ENCODE results near the gene TSC22D2. TPM values are rescaled to one million over a fixed set of nuclear protein-coding genes. Genes with fewer than 3 reads are reported as not detected.
A peak's percentile ranks its signal among the peaks of the same experiment; 100 is the strongest.

TSC22D2 gene
- total and polyA plus RNA-seq, 2 of the 4 experiments (the other 2 are of a cell fraction) = 12.2 to 20.5 TPM

- no peak overlapping the region for H3K18ac ChIP-seq (ENCODE audit: low read depth, low read length)
- no peak overlapping the region for H3K4ac ChIP-seq (ENCODE audit: low read depth, low read length)
- H3K56ac ChIP-seq (ENCODE audit: extremely low read depth, insufficient read depth, low read length) = no peak overlapping the region
- no peaks in the 10 kb centered on the region; the same call in 1 of the 2 replicates for H3K9me1 ChIP-seq (ENCODE audit: insufficient read depth, low read length)
- H2AK5ac ChIP-seq (ENCODE audit: low read depth, low read length) = no peak overlapping the region
- H3K4me3 ChIP-seq (ENCODE audit: insufficient read depth, low read depth, low read length) = peak overlapping the region; percentile 54; the same call in 1 of the 2 replicates
- CTCF ChIA-PET = interaction anchor here (0.5 to 1.1 kb wide), 2 partner anchors 9 to 61 kb away, joined by 3 read pairs; no protein-coding TSS in a partner anchor
- H2BK15ac ChIP-seq (ENCODE audit: low read depth, low read length) = no peak overlapping the region
- TF ChIP-seq ELK1 (IDR thresholded peaks at IDR 0.05; ENCODE audit: borderline replicate concordance, low read depth, low read length) (no peak), USF2 (IDR thresholded peaks at IDR 0.05; ENCODE audit: low read depth, low read length) (no peak), RFX5 (IDR thresholded peaks at IDR 0.05; ENCODE audit: low read depth, low read length) (no peak), CHD1 (IDR thresholded peaks at IDR 0.05; ENCODE audit: low read depth, low read length) (no peak), CEBPB (IDR thresholded peaks at IDR 0.05; ENCODE audit: low read depth, low read length) (no peak), MAFK (IDR thresholded peaks at IDR 0.05; ENCODE audit: low read depth, low read length) (no peak), CTCF (conservative IDR thresholded peaks at IDR 0.05; ENCODE audit: low read depth, low read length) (no peak), MAZ (IDR thresholded peaks at IDR 0.05; ENCODE audit: borderline replicate concordance, low read depth, low read length) (no peak), NFE2L2 (IDR thresholded peaks at IDR 0.05; ENCODE audit: low read depth, low read length) (no peak), SMC3 (IDR thresholded peaks at IDR 0.05; ENCODE audit: low read depth, low read length) (no peak), RCOR1 (IDR thresholded peaks at IDR 0.05; ENCODE audit: insufficient replicate concordance, low read length) (no peak), MXI1 (IDR thresholded peaks at IDR 0.05; ENCODE audit: borderline replicate concordance, low read depth, low read length) (no peak), BHLHE40 (IDR thresholded peaks at IDR 0.05; ENCODE audit: low read depth, low read length) (no peak), POLR2A (IDR thresholded peaks at IDR 0.05; ENCODE audit: low read depth, low read length) (no peak)
- H3K27ac ChIP-seq (ENCODE audit: insufficient read depth, low read length) = no peak overlapping the region
- ATAC-seq (ENCODE audit: low read depth) (peak; percentile 19), DNase-seq (peak; percentile 69)
- no peak overlapping the region for H2BK120ac ChIP-seq (ENCODE audit: low read depth, low read length)
- H4K91ac ChIP-seq (ENCODE audit: insufficient read depth, low read depth, low read length) = no peak overlapping the region
- H4K20me1 ChIP-seq (ENCODE audit: insufficient read depth, low read length) = peaks cover 89% of the 10 kb centered on the region
- POLR2A ChIA-PET (ENCODE audit: unreplicated experiment) = no interaction called here
- no peak overlapping the region; the same call in 1 of the 2 replicates for H3K23ac ChIP-seq (ENCODE audit: low read depth, low read length)
- H3K4me2 ChIP-seq (ENCODE audit: low read depth, low read length) = peak overlapping the region; percentile 99
- intact Hi-C loops (cut with micrococcal nuclease) = loop anchor here (2.0 kb wide), 1 partner anchor 34 kb away; no protein-coding TSS in a partner anchor
- BruUV-seq (replicated peaks) = no TSS peak
- no peak overlapping the region for H2BK20ac ChIP-seq (ENCODE audit: low read depth, low read length)
- no peak overlapping the region for H4K8ac ChIP-seq (ENCODE audit: low read depth in 2 of 2, low read length in 2 of 2)
- whole genome bisulfite sequencing, 2 experiments (ENCODE audit: extremely low coverage in 2 of 2, insufficient read length in 1 of 2) = no CpG with 5 or more reads among the region's 5 CpGs
- no peak overlapping the region for H2AK9ac ChIP-seq (replicated peaks; ENCODE audit: low read depth, low read length, poor library complexity)
- H2BK5ac ChIP-seq (ENCODE audit: low read depth, low read length, poor library complexity, severe bottlenecking) = peak overlapping the region; percentile 65
- H3K27me3 ChIP-seq (ENCODE audit: control insufficient read depth, insufficient read depth, low read length) = no peaks in the 10 kb centered on the region
- peaks cover 6% of the 10 kb centered on the region for H3K36me3 ChIP-seq (ENCODE audit: control insufficient read depth, insufficient read depth, low read length)
- H3K4me1 ChIP-seq (ENCODE audit: control insufficient read depth, insufficient read depth, low read length) = peaks cover 6% of the 10 kb centered on the region
- in situ Hi-C loops (cut with MboI; ENCODE audit: low sequenced_read_pairs) = no loop called here
- no peak overlapping the region for H2AFZ ChIP-seq (replicated peaks; ENCODE audit: low read length, poor library complexity)
- peaks cover 0 to 5% of the 10 kb centered on the region in 2 experiments; a peak in 2 of 4 replicates for H3K79me1 ChIP-seq (ENCODE audit: low read depth in 1 of 2, low read length in 2 of 2)
- H3K9me3 ChIP-seq (ENCODE audit: control insufficient read depth, insufficient read depth, low read length) = no peaks in the 10 kb centered on the region
- no peak overlapping the region for H3K14ac ChIP-seq (replicated peaks; ENCODE audit: low read depth, low read length)
- no peak overlapping the region for H3K9ac ChIP-seq (ENCODE audit: low read depth, low read length)
- H4K5ac ChIP-seq (ENCODE audit: low read depth, low read length) = no peak overlapping the region
- dilution Hi-C loops (cut with HindIII; ENCODE audit: low sequenced_read_pairs, unreplicated experiment) = no loop called here
These were observed 6.9 kb downstream of the TSC22D2 start for GRCh38 chr3:150414959-150415358.
